Trophoblast cell (in vitro differentiated cells and primary cell): Measurements from ENCODE around the gene CLEC16A.

Experiments used
- DNase-seq, 2 donors: peaks; one replicate each; pipeline ENCODE4 v3.0.0-alpha.2; 2016
- H2AFZ ChIP-seq: 2 replicates; pipeline ENCODE4 v1.6.1; 2013; ENCODE audit warnings: low read length, moderate library complexity, mild to moderate bottlenecking; ENCODE audit not compliant: insufficient read depth, poor library complexity
- H2AK5ac ChIP-seq: 2 replicates; pipeline ENCODE4 v1.6.1; 2013; ENCODE audit warnings: mild to moderate bottlenecking, low read length
- H2BK120ac ChIP-seq: 2 replicates; pipeline ENCODE4 v1.6.1; 2013; ENCODE audit warnings: low read length, mild to moderate bottlenecking, moderate library complexity; ENCODE audit not compliant: insufficient read depth, poor library complexity
- H2BK12ac ChIP-seq: 2 replicates; pipeline ENCODE4 v1.6.1; 2013; ENCODE audit warnings: mild to moderate bottlenecking, low read length, moderate library complexity
- H2BK5ac ChIP-seq: 2 replicates; pipeline ENCODE4 v1.6.1; 2013; ENCODE audit warnings: low read length, low read depth, moderate library complexity, mild to moderate bottlenecking; ENCODE audit not compliant: poor library complexity
- H3K14ac ChIP-seq: 2 replicates; pipeline ENCODE4 v1.6.1; 2013; ENCODE audit warnings: mild to moderate bottlenecking, low read length
- H3K18ac ChIP-seq: 2 replicates; pipeline ENCODE4 v1.6.1; 2013; ENCODE audit warnings: mild to moderate bottlenecking, low read length
- H3K23ac ChIP-seq: 2 replicates; pipeline ENCODE4 v1.6.1; 2013; ENCODE audit warnings: low read length
- H3K27ac ChIP-seq: 2 replicates; pipeline ENCODE4 v1.5.1; 2013; ENCODE audit warnings: low read depth, mild to moderate bottlenecking, inconsistent platforms, low read length, moderate library complexity
- H3K27me3 ChIP-seq: 2 replicates; pipeline ENCODE4 v1.6.1; 2013; ENCODE audit warnings: inconsistent platforms, mild to moderate bottlenecking, low read length, moderate library complexity; ENCODE audit not compliant: insufficient read depth
- H3K36me3 ChIP-seq, 2 experiments: 1 replicate in 1 of 2; 2 replicates in 1 of 2; pipeline ENCODE4 v1.6.1; 2013; ENCODE audit warnings: low read length in 2 of 2, mild to moderate bottlenecking in 2 of 2, moderate library complexity in 1 of 2; ENCODE audit not compliant: insufficient read depth in 2 of 2, control insufficient read depth in 1 of 2
- H3K4ac ChIP-seq: 2 replicates; pipeline ENCODE4 v1.6.1; 2013; ENCODE audit warnings: low read depth, mild to moderate bottlenecking, low read length, moderate library complexity
- H3K4me1 ChIP-seq, 2 experiments: 1 replicate in 1 of 2; 2 replicates in 1 of 2; pipeline ENCODE4 v1.6.1; 2013; ENCODE audit warnings: low read length in 2 of 2, mild to moderate bottlenecking in 2 of 2, moderate library complexity in 1 of 2; ENCODE audit not compliant: insufficient read depth in 2 of 2, control insufficient read depth in 1 of 2
- H3K4me2 ChIP-seq: 2 replicates; pipeline ENCODE4 v1.6.1; 2013; ENCODE audit warnings: inconsistent platforms, mild to moderate bottlenecking, low read length, moderate library complexity
- H3K4me3 ChIP-seq: 2 replicates; pipeline ENCODE4 v1.5.1; 2013; ENCODE audit warnings: mild to moderate bottlenecking, low read depth, low read length, inconsistent platforms
- H3K79me1 ChIP-seq: one replicate; pipeline ENCODE4 v1.6.1; 2013; ENCODE audit warnings: low read length
- H3K79me2 ChIP-seq: 2 replicates; pipeline ENCODE4 v1.6.1; 2013; ENCODE audit warnings: low read length, mild to moderate bottlenecking; ENCODE audit not compliant: control insufficient read depth, insufficient read depth, poor library complexity
- H3K9ac ChIP-seq: 2 replicates; pipeline ENCODE4 v1.6.1; 2013; ENCODE audit warnings: mild to moderate bottlenecking, low read length
- H3K9me3 ChIP-seq: 2 replicates; pipeline ENCODE4 v1.6.1; 2013; ENCODE audit warnings: low read depth, mild to moderate bottlenecking, control low read depth, inconsistent platforms, low read length; ENCODE audit not compliant: insufficient read depth
- H4K12ac ChIP-seq: 2 replicates; pipeline ENCODE4 v1.6.1; 2013; ENCODE audit warnings: low read depth, mild to moderate bottlenecking, low read length, moderate library complexity
- H4K8ac ChIP-seq: 2 replicates; pipeline ENCODE4 v1.6.1; 2013; ENCODE audit warnings: low read depth, mild to moderate bottlenecking, low read length, moderate library complexity
- H4K91ac ChIP-seq: one replicate; pipeline ENCODE4 v1.6.1; 2013; ENCODE audit warnings: low read depth, mild to moderate bottlenecking, low read length, moderate library complexity
- WGBS: extraction: QIAGEN DNeasy Blood & Tissue Kit; methylation state at CpG from one replicate; pipeline ENCODE4 v1.1.7; 2013; ENCODE audit warnings: missing lambda C conversion rate; ENCODE audit not compliant: insufficient read length, insufficient coverage; ENCODE audit errors: extremely low coverage; 5-methylcytosine and 5-hydroxymethylcytosine counted together

The CLEC16A gene

GRCh38 chr16:10987361-10988163 lies 43.2 kb downstream of the CLEC16A start:
- no peak overlapping the region for H2BK120ac ChIP-seq
- H2BK5ac ChIP-seq, result no peak overlapping the region
- no peak overlapping the region for H3K27ac ChIP-seq
- no peak overlapping the region for H2AFZ ChIP-seq
- no peak overlapping the region for H3K4ac ChIP-seq
- peaks cover 0 to 3% of the 10 kb centered on the region in 2 experiments for H3K36me3 ChIP-seq
- H3K4me2 ChIP-seq, result no peak overlapping the region
- no peak overlapping the region for H3K9ac ChIP-seq
- no peak overlapping the region for H4K8ac ChIP-seq
- WGBS, result no CpG with 5 or more reads among the region's 11 CpGs
- H3K79me1 ChIP-seq, result peaks cover 5% of the 10 kb centered on the region
- H3K27me3 ChIP-seq, result no peaks in the 10 kb centered on the region
- H3K4me1 ChIP-seq, result peaks cover 27 to 37% of the 10 kb centered on the region in 2 experiments
- H3K9me3 ChIP-seq, result no peaks in the 10 kb centered on the region
- DNase-seq, result no peak
- no peak overlapping the region for H4K12ac ChIP-seq
- no peak overlapping the region for H3K18ac ChIP-seq
- H3K79me2 ChIP-seq, result no peaks in the 10 kb centered on the region
- no peak overlapping the region for H3K4me3 ChIP-seq
- no peak overlapping the region for H2BK12ac ChIP-seq
- no peak overlapping the region for H2AK5ac ChIP-seq
- no peak overlapping the region for H3K14ac ChIP-seq
- no peak overlapping the region for H3K23ac ChIP-seq
- no peak overlapping the region for H4K91ac ChIP-seq

GRCh38 chr16:10988164-10988803 lies 43.9 kb downstream of the CLEC16A start:
- peak overlapping the region; percentile 25 for H2AK5ac ChIP-seq
- H4K12ac ChIP-seq, result no peak overlapping the region
- H2BK12ac ChIP-seq, result no peak overlapping the region
- H3K79me2 ChIP-seq, result no peaks in the 10 kb centered on the region
- no CpG with 5 or more reads among the region's 7 CpGs for WGBS
- no peak overlapping the region for H3K27ac ChIP-seq
- H3K4me2 ChIP-seq, result no peak overlapping the region
- H3K23ac ChIP-seq, result no peak overlapping the region
- H3K9ac ChIP-seq, result no peak overlapping the region
- H3K9me3 ChIP-seq, result no peaks in the 10 kb centered on the region
- no peak overlapping the region for H3K4me3 ChIP-seq
- H3K4me1 ChIP-seq, result peaks cover 30 to 40% of the 10 kb centered on the region in 2 experiments
- no peak overlapping the region for H3K14ac ChIP-seq
- no peak for DNase-seq
- no peak overlapping the region for H2BK5ac ChIP-seq
- H2BK120ac ChIP-seq, result no peak overlapping the region
- no peak overlapping the region for H3K4ac ChIP-seq
- H3K27me3 ChIP-seq, result no peaks in the 10 kb centered on the region
- H3K79me1 ChIP-seq, result peaks cover 5% of the 10 kb centered on the region
- H3K18ac ChIP-seq, result no peak overlapping the region
- no peak overlapping the region for H4K91ac ChIP-seq
- peaks cover 0 to 2% of the 10 kb centered on the region in 2 experiments for H3K36me3 ChIP-seq
- H2AFZ ChIP-seq, result no peak overlapping the region
- no peak overlapping the region for H4K8ac ChIP-seq

- Histone ChIP-seq H3K79me1 (peaks cover 5% of the 10 kb centered on the region), H2BK5ac (no peak overlapping the region), H3K4ac (no peak overlapping the region), H3K27me3 (no peaks in the 10 kb centered on the region), H3K23ac (no peak overlapping the region), H3K36me3 (no peaks in the 10 kb centered on the region), H3K27ac (no peak overlapping the region), H3K4me1 (peaks cover 30 to 35% of the 10 kb centered on the region in 2 experiments), H3K9ac (no peak overlapping the region), H4K91ac (no peak overlapping the region), H3K18ac (no peak overlapping the region), H4K12ac (no peak overlapping the region), H2AK5ac (no peak overlapping the region), H3K9me3 (no peaks in the 10 kb centered on the region), H3K4me2 (no peak overlapping the region), H4K8ac (no peak overlapping the region), H3K79me2 (no peaks in the 10 kb centered on the region), H3K14ac (no peak overlapping the region), H2BK12ac (peak overlapping the region; percentile 56), H3K4me3 (no peak overlapping the region), H2BK120ac (no peak overlapping the region), H2AFZ (no peak overlapping the region)
- no peak for DNase-seq
- WGBS, result no CpG with 5 or more reads among the region's 6 CpGs
Measured at GRCh38 chr16:10988879-10989278, 44.5 kb downstream of the CLEC16A start.

DNA sequence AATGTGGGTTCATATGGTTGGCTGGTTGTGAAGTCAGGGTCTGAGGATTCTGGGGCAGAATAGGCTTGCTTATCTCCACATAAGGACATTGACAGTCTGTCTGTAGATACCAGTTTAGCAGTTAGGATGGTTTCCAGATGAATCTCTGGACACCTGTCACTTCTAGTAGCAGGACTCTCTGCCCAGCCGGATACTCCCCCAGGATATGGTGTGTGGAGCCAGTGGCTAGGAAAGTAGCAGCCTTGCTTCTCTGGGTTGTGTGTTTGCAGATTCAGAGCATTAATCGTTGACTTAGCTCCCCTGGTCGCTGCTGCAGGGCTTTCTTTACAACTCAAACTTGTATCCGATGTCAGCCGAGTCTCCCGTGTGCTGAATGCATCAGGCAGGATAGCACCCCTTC lies 45.2 kb downstream of the CLEC16A start:
- no CpG with 5 or more reads among the region's 6 CpGs for WGBS

More for the DNA sequence above, 45.2 kb downstream of the CLEC16A start:
- Histone ChIP-seq H3K18ac (no peak overlapping the region), H3K9ac (no peak overlapping the region), H3K14ac (no peak overlapping the region), H4K12ac (no peak overlapping the region), H3K4me1 (peaks cover 26 to 29% of the 10 kb centered on the region in 2 experiments), H4K8ac (no peak overlapping the region), H3K27ac (peak overlapping the region; percentile 23), H3K4me2 (no peak overlapping the region), H3K4me3 (no peak overlapping the region), H2BK5ac (no peak overlapping the region), H2BK12ac (no peak overlapping the region), H3K9me3 (no peaks in the 10 kb centered on the region), H3K23ac (no peak overlapping the region), H3K27me3 (no peaks in the 10 kb centered on the region), H3K79me2 (no peaks in the 10 kb centered on the region), H3K79me1 (peaks cover 5% of the 10 kb centered on the region), H3K4ac (no peak overlapping the region), H2AFZ (no peak overlapping the region), H4K91ac (no peak overlapping the region), H3K36me3 (peaks cover 0 to 4% of the 10 kb centered on the region in 2 experiments), H2BK120ac (no peak overlapping the region), H2AK5ac (no peak overlapping the region)
- DNase-seq, result no peak
